HepG2 (cell line): ENCODE data around the gene GP1BA. TPM values are rescaled to one million over a fixed set of nuclear protein-coding genes. Genes with fewer than 3 reads are reported as not detected.

Experiments
- CBX2 ChIP-seq, 2 experiments: fragments of 200-600 bp in 1 of 2; sonication (generic); formaldehyde crosslinking in 1 of 2; IDR thresholded peaks; 2 replicates each; pipeline versions ENCODE4 v1.7.0 to v1.8.1; 2018 to 2022; ENCODE audit warnings: low read depth in 2 of 2, low read length in 1 of 2, mild to moderate bottlenecking in 1 of 2, missing genetic modification reagents in 1 of 2
- CREB1 ChIP-seq, 2 experiments: fragments of 450-650 bp in 1 of 2; IDR thresholded peaks; 2 replicates each; pipeline ENCODE4 v1.6.1; 2016 to 2017; ENCODE audit warnings: control low read depth in 1 of 2, mild to moderate bottlenecking in 1 of 2, missing compliant biosample characterization in 1 of 2, missing genetic modification characterization in 1 of 2
- EEA1 ChIP-seq: sonication (generic); formaldehyde crosslinking; IDR thresholded peaks from 2 replicates; pipeline ENCODE4 v1.5.1; 2020; ENCODE audit warnings: mild to moderate bottlenecking, missing genetic modification reagents, borderline replicate concordance
- EP300 ChIP-seq, 3 experiments: sonication (generic) in 1 of 3; formaldehyde crosslinking in 1 of 3; IDR thresholded peaks; 2 replicates each; pipeline versions ENCODE4 v1.5.1 to v1.6.1; 2011 to 2020; ENCODE audit warnings: low read depth in 2 of 3, low read length in 2 of 3, borderline replicate concordance in 1 of 3, improper control_type of control experiment in 1 of 3, mild to moderate bottlenecking in 1 of 3, missing genetic modification reagents in 1 of 3, moderate library complexity in 1 of 3
- ERF ChIP-seq: IDR thresholded peaks from 2 replicates; pipeline ENCODE4 v1.6.1; 2018; ENCODE audit warnings: missing biosample characterization, missing genetic modification reagents
- ISL2 ChIP-seq: sonication (generic); formaldehyde crosslinking; IDR thresholded peaks from 2 replicates; pipeline ENCODE4 v1.5.0; 2020; ENCODE audit warnings: missing genetic modification reagents
- JDP2 ChIP-seq: sonication (generic); formaldehyde crosslinking; IDR thresholded peaks from 2 replicates; pipeline ENCODE4 v1.8.1; 2022; ENCODE audit warnings: missing genetic modification reagents, borderline replicate concordance
- KDM3A ChIP-seq: IDR thresholded peaks from 2 replicates; pipeline ENCODE4 v1.6.1; 2018; ENCODE audit warnings: low read depth, missing compliant biosample characterization
- MEIS2 ChIP-seq: sonication (generic); formaldehyde crosslinking; IDR thresholded peaks from 2 replicates; pipeline ENCODE4 v1.9.0; 2021; ENCODE audit warnings: mild to moderate bottlenecking, missing genetic modification reagents
- RFXAP ChIP-seq: sonication (generic); formaldehyde crosslinking; IDR thresholded peaks from 2 replicates; pipeline ENCODE4 v1.4.0; 2020; ENCODE audit warnings: missing genetic modification reagents, borderline replicate concordance
- RORA ChIP-seq: sonication (generic); formaldehyde crosslinking; IDR thresholded peaks from 2 replicates; pipeline ENCODE4 v1.5.0; 2020; ENCODE audit warnings: mild to moderate bottlenecking, missing genetic modification reagents, moderate library complexity
- SMAD1 ChIP-seq: sonication (generic); formaldehyde crosslinking; IDR thresholded peaks from 2 replicates; pipeline ENCODE4 v1.4.0; 2020; ENCODE audit warnings: missing genetic modification reagents, low read depth, mild to moderate bottlenecking, borderline replicate concordance
- ZFP37 ChIP-seq: sonication (generic); formaldehyde crosslinking; IDR thresholded peaks from 2 replicates; pipeline ENCODE4 v1.4.0; 2020; ENCODE audit warnings: missing genetic modification reagents, borderline replicate concordance
- ZFYVE20 ChIP-seq: sonication (generic); formaldehyde crosslinking; IDR thresholded peaks from 2 replicates; pipeline ENCODE4 v1.8.0; 2023; ENCODE audit warnings: low read depth, mild to moderate bottlenecking, moderate library complexity, missing genetic modification reagents, borderline replicate concordance
- ZMAT3 ChIP-seq: sonication (generic); formaldehyde crosslinking; conservative IDR thresholded peaks from 2 replicates; pipeline ENCODE4 v1.7.0; 2021; ENCODE audit warnings: missing genetic modification reagents
- ZNF138 ChIP-seq: sonication (generic); formaldehyde crosslinking; IDR thresholded peaks from 2 replicates; pipeline ENCODE4 v1.5.0; 2020; ENCODE audit warnings: mild to moderate bottlenecking, low read depth, missing genetic modification reagents
- ZNF275 ChIP-seq: sonication (generic); formaldehyde crosslinking; IDR thresholded peaks from 2 replicates; pipeline ENCODE4 v1.8.0; 2022; ENCODE audit warnings: missing genetic modification reagents, mild to moderate bottlenecking, inconsistent platforms, borderline replicate concordance
- ZNF331 ChIP-seq: sonication (generic); formaldehyde crosslinking; IDR thresholded peaks from 2 replicates; pipeline ENCODE4 v1.4.0; 2020; ENCODE audit warnings: missing genetic modification reagents
- ZNF335 ChIP-seq: sonication (generic); formaldehyde crosslinking; IDR thresholded peaks from 2 replicates; pipeline ENCODE4 v1.4.0; 2020; ENCODE audit warnings: missing genetic modification reagents
- ZNF724P ChIP-seq: sonication (generic); formaldehyde crosslinking; IDR thresholded peaks from 2 replicates; pipeline ENCODE4 v1.8.0; 2022; ENCODE audit warnings: missing genetic modification reagents, borderline replicate concordance
- ZNF776 ChIP-seq: sonication (generic); formaldehyde crosslinking; IDR thresholded peaks from 2 replicates; pipeline ENCODE4 v1.4.0; 2020; ENCODE audit warnings: mild to moderate bottlenecking, missing genetic modification reagents
- polyA plus RNA-seq, 8 experiments: library from polyadenylated mRNA; depleted of rRNA in 3 of 8; stranded (reverse) in 7 of 8; unstranded in 1 of 8; fragments of >200 nt; fragmentation: Illumina TruSeq in 4 of 8; extraction: Trizol in 4 of 8; gene quantifications; 2 replicates each; pipeline versions ENCODE4 v1.2.1 to v1.2.3, GENCODE V29; 2011 to 2016; ENCODE audit warnings: low read depth in 4 of 8, missing spikeins in 1 of 8, mixed read lengths in 1 of 8; ENCODE audit not compliant: insufficient read depth in 1 of 8
- total RNA-seq, 5 experiments: library from RNA; depleted of rRNA; stranded (reverse); fragments of >200 nt; fragmentation: Illumina TruSeq; extraction: Trizol; gene quantifications; 2 replicates each; pipeline ENCODE4 v1.2.3, GENCODE V29; 2016; ENCODE audit warnings: low read depth in 1 of 5
- TF ChIP-seq, protein P1 (sequence below): IDR thresholded peaks from 2 replicates; pipeline ENCODE4 v1.6.1; 2016
- TF ChIP-seq, protein P2 (sequence below): sonication (generic); formaldehyde crosslinking; IDR thresholded peaks from 2 replicates; pipeline ENCODE4 v1.4.0; 2020; ENCODE audit warnings: missing genetic modification reagents
- TF ChIP-seq, protein P3 (sequence below): sonication (generic); formaldehyde crosslinking; IDR thresholded peaks from 2 replicates; pipeline ENCODE4 v1.4.0; 2020; ENCODE audit warnings: low read depth, mild to moderate bottlenecking, missing genetic modification reagents

Gene GP1BA
- total and polyA plus RNA-seq, 2 of the 13 experiments (the other 11 are each of a cell fraction or from before 2014, with no cell fraction given), result not detected

- TF ChIP-seq SMAD1 (CRISPR knock-in tag) (no peak; the same call in 1 of the 2 replicates), ZNF724P (CRISPR knock-in tag) (no peak), ZNF138 (no peak), JDP2 (CRISPR knock-in tag) (no peak), RFXAP (CRISPR knock-in tag) (0 out of 2 replicates have a peak, but pooled peaks have one; percentile 37), ZNF275 (CRISPR knock-in tag) (no peak), ZFP37 (CRISPR knock-in tag) (peak; percentile 54; the same call in 1 of the 2 replicates), MEIS2 (CRISPR knock-in tag) (peak; percentile 62; the same call in 1 of the 2 replicates), ZMAT3 (CRISPR knock-in tag) (no peak), KDM3A (CRISPR knock-in tag) (no peak), ISL2 (CRISPR knock-in tag) (no peak), ZNF335 (CRISPR knock-in tag) (no peak), CBX2 (IDR thresholded peaks at IDR 0.05; ENCODE audit: low read depth, low read length) (no peak), CBX2 (CRISPR knock-in tag; IDR thresholded peaks at IDR 0.05; ENCODE audit: low read depth) (no peak), RORA (CRISPR knock-in tag) (no peak), EEA1 (CRISPR knock-in tag) (no peak), EP300 (IDR thresholded peaks at IDR 0.05; ENCODE audit: low read depth in 2 of 2, low read length in 2 of 2) (peak in 1 of 2 experiments; percentile 5; a peak in 1 of 4 replicates), EP300 (CRISPR knock-in tag; IDR thresholded peaks at IDR 0.05; ENCODE audit: borderline replicate concordance) (peak; percentile 18; the same call in 1 of the 2 replicates), ZNF776 (no peak), ZNF331 (CRISPR knock-in tag) (peak; percentile 68; the same call in 1 of the 2 replicates), CREB1 (IDR thresholded peaks at IDR 0.05) (no peak), CREB1 (CRISPR knock-in tag; IDR thresholded peaks at IDR 0.05) (no peak), ZFYVE20 (CRISPR knock-in tag) (no peak), ERF (peak; percentile 38; the same call in 1 of the 2 replicates)
- TF ChIP-seq, protein P1, sequence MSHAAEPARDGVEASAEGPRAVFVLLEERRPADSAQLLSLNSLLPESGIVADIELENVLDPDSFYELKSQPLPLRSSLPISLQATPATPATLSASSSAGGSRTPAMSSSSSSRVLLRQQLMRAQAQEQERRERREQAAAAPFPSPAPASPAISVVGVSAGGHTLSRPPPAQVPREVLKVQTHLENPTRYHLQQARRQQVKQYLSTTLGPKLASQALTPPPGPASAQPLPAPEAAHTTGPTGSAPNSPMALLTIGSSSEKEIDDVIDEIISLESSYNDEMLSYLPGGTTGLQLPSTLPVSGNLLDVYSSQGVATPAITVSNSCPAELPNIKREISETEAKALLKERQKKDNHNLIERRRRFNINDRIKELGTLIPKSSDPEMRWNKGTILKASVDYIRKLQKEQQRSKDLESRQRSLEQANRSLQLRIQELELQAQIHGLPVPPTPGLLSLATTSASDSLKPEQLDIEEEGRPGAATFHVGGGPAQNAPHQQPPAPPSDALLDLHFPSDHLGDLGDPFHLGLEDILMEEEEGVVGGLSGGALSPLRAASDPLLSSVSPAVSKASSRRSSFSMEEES (CRISPR knock-in tag), result no peak
- TF ChIP-seq, protein P2, sequence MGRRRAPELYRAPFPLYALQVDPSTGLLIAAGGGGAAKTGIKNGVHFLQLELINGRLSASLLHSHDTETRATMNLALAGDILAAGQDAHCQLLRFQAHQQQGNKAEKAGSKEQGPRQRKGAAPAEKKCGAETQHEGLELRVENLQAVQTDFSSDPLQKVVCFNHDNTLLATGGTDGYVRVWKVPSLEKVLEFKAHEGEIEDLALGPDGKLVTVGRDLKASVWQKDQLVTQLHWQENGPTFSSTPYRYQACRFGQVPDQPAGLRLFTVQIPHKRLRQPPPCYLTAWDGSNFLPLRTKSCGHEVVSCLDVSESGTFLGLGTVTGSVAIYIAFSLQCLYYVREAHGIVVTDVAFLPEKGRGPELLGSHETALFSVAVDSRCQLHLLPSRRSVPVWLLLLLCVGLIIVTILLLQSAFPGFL (CRISPR knock-in tag), result no peak
- TF ChIP-seq, protein P3, sequence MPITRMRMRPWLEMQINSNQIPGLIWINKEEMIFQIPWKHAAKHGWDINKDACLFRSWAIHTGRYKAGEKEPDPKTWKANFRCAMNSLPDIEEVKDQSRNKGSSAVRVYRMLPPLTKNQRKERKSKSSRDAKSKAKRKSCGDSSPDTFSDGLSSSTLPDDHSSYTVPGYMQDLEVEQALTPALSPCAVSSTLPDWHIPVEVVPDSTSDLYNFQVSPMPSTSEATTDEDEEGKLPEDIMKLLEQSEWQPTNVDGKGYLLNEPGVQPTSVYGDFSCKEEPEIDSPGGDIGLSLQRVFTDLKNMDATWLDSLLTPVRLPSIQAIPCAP (CRISPR knock-in tag), result no peak
Measured at GRCh38 chr17:4908301-4908700, 23.8 kb upstream of the GP1BA start (continued).
